SK-N-SH (cell line): ENCODE results near the gene GSDMA. TPM values are rescaled to one million over a fixed set of nuclear protein-coding genes. Genes with fewer than 3 reads are reported as not detected.

Experiments
- CTCF ChIA-PET: fragments of 300-600, 350-600 bp; formaldehyde crosslinking; extraction: SDS; loops from one replicate; lab custom pipeline; 2021; lab: Yijun Ruan, JAX
- POLR2A ChIA-PET: fragments of 350-600 bp; sonication (Branson Sonifier 250); formaldehyde crosslinking; extraction: SDS; loops from one replicate; lab custom pipeline; 2020; ENCODE audit warnings: antibody characterized with exemption, inconsistent platforms; lab: Yijun Ruan, JAX
- DNase-seq: peaks from one replicate; pipeline ENCODE4 v3.0.0; 2012
- H2AFZ ChIP-seq: fragments of 200-600 bp; sonication (generic); 2 replicates; pipeline ENCODE4 v1.8.1; 2016; ENCODE audit warnings: antibody characterized with exemption, mild to moderate bottlenecking, low read depth
- H3F3A ChIP-seq: fragments of 200-600 bp; sonication (generic); replicated peaks from 2 replicates; pipeline ENCODE3; 2016; ENCODE audit warnings: antibody characterized with exemption, mild to moderate bottlenecking; ENCODE audit not compliant: insufficient read depth
- H3K27ac ChIP-seq, 2 experiments: fragments of 200-500 bp in 1 of 2; fragments of 200-600 bp in 1 of 2; sonication (Bioruptor generic) in 1 of 2; sonication (generic), shearing (Covaris generic) in 1 of 2; 2 replicates each; pipeline versions ENCODE4 v1.5.1 to v1.6.1; 2014 to 2016; ENCODE audit warnings: low read depth in 2 of 2, inconsistent platforms in 1 of 2, low read length in 1 of 2, mild to moderate bottlenecking in 1 of 2, mixed read lengths in 1 of 2
- H3K27me3 ChIP-seq: fragments of 200-600 bp; sonication (generic), shearing (Covaris generic); 2 replicates; pipeline ENCODE4 v1.6.1; 2016; ENCODE audit warnings: mixed run types; ENCODE audit not compliant: insufficient read depth
- H3K36me3 ChIP-seq, 2 experiments: fragments of 200-500 bp in 1 of 2; fragments of 200-600 bp in 1 of 2; sonication (Bioruptor generic) in 1 of 2; sonication (generic) in 1 of 2; replicated peaks in 1 of 2; 2 replicates each; pipeline versions ENCODE3 to v1.5.1; 2014 to 2016; ENCODE audit warnings: low read length in 1 of 2, mild to moderate bottlenecking in 1 of 2; ENCODE audit not compliant: insufficient read depth in 2 of 2, control insufficient read depth in 1 of 2
- H3K4me1 ChIP-seq, 2 experiments: fragments of 200-500 bp in 1 of 2; fragments of 200-600 bp in 1 of 2; sonication (Bioruptor generic) in 1 of 2; sonication (generic), shearing (Covaris generic) in 1 of 2; 2 replicates each; pipeline versions ENCODE4 v1.5.1 to v1.6.1; 2014 to 2016; ENCODE audit warnings: low read depth in 1 of 2, low read length in 1 of 2, mixed run types in 1 of 2; ENCODE audit not compliant: insufficient read depth in 2 of 2, control insufficient read depth in 1 of 2
- H3K4me2 ChIP-seq: fragments of 200-600 bp; sonication (generic), shearing (Covaris generic); 2 replicates; pipeline ENCODE4 v1.6.1; 2017; ENCODE audit warnings: mixed run types
- H3K4me3 ChIP-seq, 2 experiments: fragments of 200-500 bp in 1 of 2; fragments of 200-600 bp in 1 of 2; sonication (Bioruptor generic) in 1 of 2; sonication (generic), shearing (Covaris generic) in 1 of 2; 2 replicates each; pipeline versions ENCODE4 v1.5.1 to v1.8.1; 2014 to 2016; ENCODE audit warnings: low read depth in 2 of 2, inconsistent platforms in 1 of 2, low read length in 1 of 2, mild to moderate bottlenecking in 1 of 2, mixed read lengths in 1 of 2, moderate library complexity in 1 of 2
- H3K79me2 ChIP-seq: fragments of 200-600 bp; sonication (generic); 2 replicates; pipeline ENCODE4 v1.8.1; 2017; ENCODE audit warnings: mild to moderate bottlenecking; ENCODE audit not compliant: insufficient read depth
- H3K9ac ChIP-seq: fragments of 200-600 bp; sonication (generic); 2 replicates; pipeline ENCODE4 v1.6.1; 2017; ENCODE audit warnings: mixed run types
- H3K9me2 ChIP-seq: fragments of 200-600 bp; sonication (generic); 2 replicates; pipeline ENCODE4 v1.6.1; 2017; ENCODE audit warnings: mixed run types
- H3K9me3 ChIP-seq: fragments of 200-600 bp; sonication (generic); 2 replicates; pipeline ENCODE4 v1.6.1; 2017; ENCODE audit warnings: mixed run types, mild to moderate bottlenecking, moderate library complexity
- H4K20me1 ChIP-seq: fragments of 200-600 bp; sonication (generic); 2 replicates; pipeline ENCODE4 v1.6.1; 2017; ENCODE audit warnings: mild to moderate bottlenecking, mixed run types; ENCODE audit not compliant: insufficient read depth
- CHD2 ChIP-seq: fragments of 150-350 bp; IDR thresholded peaks from 2 replicates; pipeline ENCODE4 v1.6.1; 2018; ENCODE audit warnings: low read length; ENCODE audit not compliant: partially characterized antibody
- CTCF ChIP-seq: fragments of 200-600 bp; sonication (generic); IDR thresholded peaks from 2 replicates; pipeline ENCODE4 v1.6.1; 2017; ENCODE audit warnings: antibody characterized with exemption, mild to moderate bottlenecking, moderate library complexity
- EP300 ChIP-seq, 2 experiments: IDR thresholded peaks; 2 replicates each; pipeline versions ENCODE4 v1.4.0 to v1.6.1; 2012; ENCODE audit warnings: borderline replicate concordance in 1 of 2, low read depth in 1 of 2, low read length in 1 of 2
- EZH2phosphoT487 ChIP-seq: fragments of 200-600 bp; sonication (generic); IDR thresholded peaks from 2 replicates; pipeline ENCODE4 v1.6.1; 2017; ENCODE audit warnings: low read depth, mixed run types, mild to moderate bottlenecking, antibody characterized with exemption, moderate library complexity, borderline replicate concordance
- FOSL2 ChIP-seq: IDR thresholded peaks from 2 replicates; pipeline ENCODE4 v1.4.0; 2012; ENCODE audit warnings: low read depth, mild to moderate bottlenecking, moderate library complexity, borderline replicate concordance
- FOXJ3 ChIP-seq: sonication (generic); formaldehyde crosslinking; IDR thresholded peaks from 2 replicates; pipeline ENCODE4 v1.5.1; 2020; ENCODE audit warnings: mild to moderate bottlenecking, missing genetic modification reagents
- FOXM1 ChIP-seq: IDR thresholded peaks from 2 replicates; pipeline ENCODE4 v1.4.0; 2012; ENCODE audit warnings: low read depth, mild to moderate bottlenecking
- GABPA ChIP-seq: IDR thresholded peaks from 2 replicates; pipeline ENCODE4 v1.4.0; 2012; ENCODE audit warnings: low read depth, mild to moderate bottlenecking
- IRF3 ChIP-seq: fragments of 150-350 bp; IDR thresholded peaks from 2 replicates; pipeline ENCODE4 v1.6.1; 2016; ENCODE audit warnings: mild to moderate bottlenecking, low read depth, low read length
- JUND ChIP-seq: IDR thresholded peaks from 2 replicates; pipeline ENCODE4 v1.4.0; 2012
- NRF1 ChIP-seq: IDR thresholded peaks from 2 replicates; pipeline ENCODE4 v1.6.1; 2012; ENCODE audit warnings: low read depth, mild to moderate bottlenecking, low read length
- PBX3 ChIP-seq: IDR thresholded peaks from 2 replicates; pipeline ENCODE4; 2012
- RAD21 ChIP-seq: IDR thresholded peaks from 2 replicates; pipeline ENCODE4 v1.6.1; 2012; ENCODE audit warnings: mild to moderate bottlenecking, low read length
- REST ChIP-seq: IDR thresholded peaks from 2 replicates; pipeline ENCODE4 v1.6.1; 2012; ENCODE audit warnings: mild to moderate bottlenecking, low read depth, low read length, moderate library complexity
- SMC3 ChIP-seq: IDR thresholded peaks from 2 replicates; pipeline ENCODE4 v1.6.1; 2012; ENCODE audit warnings: low read depth, low read length, improper control_type of control experiment
- TAF1 ChIP-seq: IDR thresholded peaks from 2 replicates; pipeline ENCODE4 v1.6.1; 2012; ENCODE audit warnings: low read depth, mild to moderate bottlenecking, low read length, moderate library complexity, borderline replicate concordance
- TCF12 ChIP-seq: IDR thresholded peaks from 2 replicates; pipeline ENCODE4 v1.4.0; 2012
- USF1 ChIP-seq: IDR thresholded peaks from 2 replicates; pipeline ENCODE4 v1.4.0; 2012; ENCODE audit warnings: low read depth, borderline replicate concordance
- WGBS: methylation state at CpG from one replicate; pipeline ENCODE4 v1.1.6; 2017; ENCODE audit warnings: low lambda C conversion rate; 5-methylcytosine and 5-hydroxymethylcytosine counted together
- polyA plus RNA-seq, 3 experiments: library from polyadenylated mRNA; depleted of rRNA; stranded (reverse); fragments of >200 nt; gene quantifications; 2 replicates each; pipeline ENCODE4 v1.2.3, GENCODE V29; 2012

GSDMA gene
- polyA plus RNA-seq, 1 of the 3 experiments (the other 2 are of a cell fraction) = not detected

GRCh38 chr17:39995438-39995837 lies 32.6 kb downstream of the GSDMA start (continued):
- TF ChIP-seq CTCF (no peak), FOSL2 (no peak), RAD21 (no peak), EP300 (IDR thresholded peaks at IDR 0.05; ENCODE audit: borderline replicate concordance in 1 of 2, low read depth in 1 of 2, low read length in 1 of 2) (no peak), CHD2 (no peak)

GRCh38 chr17:39996162-39996561 lies 33.4 kb downstream of the GSDMA start:
- H3K27ac ChIP-seq = no peak overlapping the region
- H3K79me2 ChIP-seq = no peaks in the 10 kb centered on the region
- no peaks in the 10 kb centered on the region for H3K9me2 ChIP-seq
- no peak for DNase-seq
- H4K20me1 ChIP-seq = no peaks in the 10 kb centered on the region
- no peak overlapping the region for H2AFZ ChIP-seq
- H3K9ac ChIP-seq = no peak overlapping the region
- H3K27me3 ChIP-seq = no peaks in the 10 kb centered on the region
- H3F3A ChIP-seq = peaks cover 11% of the 10 kb centered on the region
- H3K4me2 ChIP-seq = no peak overlapping the region
- H3K4me1 ChIP-seq = no peaks in the 10 kb centered on the region
- no peak overlapping the region for H3K4me3 ChIP-seq
- H3K36me3 ChIP-seq = peaks cover 11 to 52% of the 10 kb centered on the region in 2 experiments
- CTCF ChIA-PET = interaction anchor here (0.5 to 1.6 kb wide), 6 partner anchors 9 to 116 kb away, joined by 3 to 5 read pairs (median 4); no protein-coding TSS in a partner anchor
- H3K9me3 ChIP-seq = no peaks in the 10 kb centered on the region
- 94% methylated on average over 3 of the region's 8 CpGs for WGBS
- no peak for TF ChIP-seq GABPA
- no peak for TF ChIP-seq TAF1
- no peak for TF ChIP-seq FOXJ3 (CRISPR knock-in tag)
- no peak for TF ChIP-seq TCF12
- TF ChIP-seq USF1 = no peak
- TF ChIP-seq REST = no peak
- TF ChIP-seq EZH2phosphoT487 = no peak
- TF ChIP-seq FOXM1 = no peak
- no peak for TF ChIP-seq NRF1
- no peak for TF ChIP-seq JUND
- no peak for TF ChIP-seq IRF3
- no peak for TF ChIP-seq SMC3
- TF ChIP-seq PBX3 = no peak
- TF ChIP-seq EP300 (IDR thresholded peaks at IDR 0.05; ENCODE audit: borderline replicate concordance in 1 of 2, low read depth in 1 of 2, low read length in 1 of 2) = no peak
- POLR2A ChIA-PET = interaction anchor here (0.6 kb wide), 1 partner anchor 214 kb away, joined by 3 read pairs; no protein-coding TSS in a partner anchor
